KOPT-K1 (cell line): ENCODE results near the gene PEMT.

Source experiments
- H3K27ac ChIP-seq: fragments of 200-600 bp; sonication (generic); 2 replicates; pipeline ENCODE4 v1.5.1; 2016; ENCODE audit warnings: antibody characterized with exemption, mild to moderate bottlenecking, low read depth, low read length; ENCODE audit not compliant: poor library complexity, severe bottlenecking
- H3K36me3 ChIP-seq: fragments of 200-600 bp; sonication (generic); 2 replicates; pipeline ENCODE4 v1.5.1; 2017; ENCODE audit warnings: antibody characterized with exemption, mild to moderate bottlenecking, low read length, moderate library complexity; ENCODE audit not compliant: insufficient read depth
- H3K9me3 ChIP-seq: fragments of 200-600 bp; sonication (generic); 2 replicates; pipeline ENCODE4 v1.5.1; 2017; ENCODE audit warnings: antibody characterized with exemption, low read length, mild to moderate bottlenecking; ENCODE audit not compliant: insufficient read depth, poor library complexity, severe bottlenecking

Gene PEMT

DNA sequence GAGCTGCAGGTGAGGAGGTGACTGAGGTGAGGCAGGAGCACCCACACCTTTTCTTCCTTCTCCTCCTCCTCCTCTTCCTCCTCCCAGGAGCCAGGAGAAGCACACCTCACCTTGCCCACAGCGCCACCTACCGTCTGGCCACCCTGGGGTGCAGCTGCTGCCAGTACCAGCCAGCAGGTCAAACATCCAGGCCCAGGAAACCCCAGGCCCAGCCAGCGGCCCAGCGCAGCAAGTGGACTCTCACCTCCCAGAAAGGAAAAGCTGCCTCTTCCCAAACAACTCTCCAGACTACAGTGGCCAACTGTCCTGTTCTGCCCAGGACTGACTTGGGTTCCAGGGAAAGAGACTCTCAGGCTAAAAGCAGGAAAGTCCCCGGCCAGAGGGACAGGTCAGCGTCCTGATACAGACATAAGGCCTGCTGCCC lies 22.7 kb downstream of the PEMT start:
- Histone ChIP-seq H3K27ac (no peak overlapping the region), H3K9me3 (no peaks in the 10 kb centered on the region), H3K36me3 (no peaks in the 10 kb centered on the region)

DNA sequence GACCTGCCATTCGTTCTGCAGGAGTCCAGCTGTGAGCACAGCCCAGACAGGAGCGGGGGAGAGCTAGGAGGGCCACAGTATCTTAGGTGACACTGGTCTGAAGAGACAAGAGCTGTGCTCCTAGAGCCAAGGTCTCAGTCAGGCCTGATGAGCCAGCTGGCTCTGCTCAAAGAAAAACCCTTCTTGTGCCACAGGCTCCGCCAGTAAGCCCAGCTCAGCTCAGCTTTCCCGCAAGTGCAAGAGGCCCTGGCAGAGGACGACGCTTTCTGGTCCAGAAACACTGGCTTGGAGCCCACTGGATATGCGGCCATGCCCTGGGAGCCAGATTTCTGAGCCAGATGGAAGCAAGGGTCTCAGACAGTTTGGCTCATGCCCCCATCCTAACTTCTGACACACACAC lies 23.9 kb downstream of the PEMT start:
- Histone ChIP-seq H3K9me3 (no peaks in the 10 kb centered on the region), H3K36me3 (no peaks in the 10 kb centered on the region), H3K27ac (no peak overlapping the region)

DNA sequence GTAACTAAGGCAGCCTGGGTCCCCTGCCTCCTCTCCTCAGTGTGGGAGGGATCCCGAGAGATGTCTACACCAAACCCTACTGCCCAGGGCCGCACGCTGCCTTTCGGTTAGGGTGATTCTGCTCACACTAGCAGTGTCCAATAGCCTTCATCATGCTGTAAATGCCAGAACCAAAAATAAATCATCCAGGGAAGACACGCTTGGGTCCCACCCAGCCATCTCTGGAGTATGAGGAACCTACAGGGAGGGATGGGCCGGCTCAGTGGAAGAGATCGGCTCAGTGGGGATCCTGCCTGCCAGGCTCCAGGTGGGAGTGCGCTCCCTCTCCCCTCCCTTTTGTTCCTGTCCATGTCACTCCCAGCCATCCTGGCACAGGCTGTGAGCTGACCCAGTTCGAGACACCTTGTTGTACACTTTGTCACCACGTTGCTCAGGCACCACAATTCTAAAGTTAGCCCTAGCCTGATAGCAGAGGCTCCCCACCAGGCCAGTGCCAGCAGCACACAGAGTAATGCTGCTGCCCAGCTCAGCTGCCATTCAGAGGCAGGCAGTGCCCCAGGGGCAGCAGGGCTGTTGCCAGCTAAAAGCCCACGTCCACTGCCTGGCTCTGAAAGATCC lies 24.5 kb downstream of the PEMT start:
- Histone ChIP-seq H3K36me3 (no peaks in the 10 kb centered on the region), H3K27ac (no peak overlapping the region), H3K9me3 (no peaks in the 10 kb centered on the region)

DNA sequence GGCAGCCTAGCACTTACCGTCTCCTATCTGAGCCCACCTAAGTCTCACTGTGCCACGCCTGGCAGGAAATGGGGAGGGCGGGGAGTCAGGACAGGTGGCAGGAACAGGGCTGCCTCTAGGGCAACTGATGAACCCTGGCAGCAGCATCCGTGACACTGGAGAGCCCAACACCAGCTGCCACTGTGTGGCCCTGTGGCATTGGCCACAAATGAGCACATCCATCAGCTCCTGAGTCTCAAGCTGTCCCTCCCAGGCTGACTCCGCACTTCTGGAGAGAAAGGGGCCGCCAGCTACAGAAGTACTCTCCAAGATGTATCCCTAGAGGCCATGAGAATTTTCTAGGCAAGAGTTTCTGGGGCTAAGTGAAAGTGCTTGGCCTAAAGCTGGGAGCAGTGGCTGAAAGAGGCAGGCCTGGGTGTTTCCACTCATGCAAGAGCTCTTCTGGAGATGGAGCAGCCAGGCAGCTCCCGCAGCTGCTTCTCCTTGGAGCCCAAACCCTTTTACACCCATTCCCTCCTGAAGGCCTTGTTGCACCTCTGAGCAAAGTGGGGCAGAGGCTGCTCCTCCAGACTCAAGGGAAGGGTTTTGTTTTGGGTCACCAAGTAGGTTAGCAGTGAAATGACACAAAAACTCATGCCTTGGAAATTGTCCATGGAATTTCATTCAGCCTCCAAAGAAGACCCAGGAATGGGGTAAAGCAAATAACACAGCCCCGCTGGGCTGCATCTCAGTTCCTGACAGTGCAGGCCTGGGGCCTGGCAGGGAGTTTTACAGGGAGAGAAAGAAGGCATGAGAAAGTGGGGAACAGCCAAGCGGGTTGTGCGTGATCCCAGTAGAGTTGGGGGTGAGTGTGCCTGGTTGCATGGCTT lies 25.8 kb downstream of the PEMT start:
- Histone ChIP-seq H3K36me3 (no peaks in the 10 kb centered on the region), H3K9me3 (no peaks in the 10 kb centered on the region), H3K27ac (no peak overlapping the region)

DNA sequence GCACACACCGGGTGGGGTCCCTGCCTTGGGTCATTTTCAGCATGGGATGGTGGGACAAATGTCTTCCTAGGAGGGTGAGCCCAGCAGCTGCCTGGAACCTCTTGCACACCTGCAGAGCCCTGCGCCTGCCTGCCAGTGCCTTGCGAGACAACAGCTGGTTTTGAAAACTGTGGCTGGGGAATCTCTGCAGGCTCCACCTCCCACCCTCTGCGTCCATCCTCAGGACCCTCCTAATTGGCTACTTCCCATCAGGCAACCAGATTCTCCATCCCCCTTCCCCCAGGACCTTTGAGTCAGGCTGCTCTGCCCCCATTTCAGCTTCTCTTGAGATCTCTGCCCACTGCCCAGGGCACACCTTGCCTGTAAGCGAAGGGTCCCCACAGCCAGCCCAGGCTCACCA lies 26.6 kb downstream of the PEMT start:
- H3K27ac ChIP-seq, result no peak overlapping the region
- H3K36me3 ChIP-seq, result no peaks in the 10 kb centered on the region
- H3K9me3 ChIP-seq, result no peaks in the 10 kb centered on the region

DNA sequence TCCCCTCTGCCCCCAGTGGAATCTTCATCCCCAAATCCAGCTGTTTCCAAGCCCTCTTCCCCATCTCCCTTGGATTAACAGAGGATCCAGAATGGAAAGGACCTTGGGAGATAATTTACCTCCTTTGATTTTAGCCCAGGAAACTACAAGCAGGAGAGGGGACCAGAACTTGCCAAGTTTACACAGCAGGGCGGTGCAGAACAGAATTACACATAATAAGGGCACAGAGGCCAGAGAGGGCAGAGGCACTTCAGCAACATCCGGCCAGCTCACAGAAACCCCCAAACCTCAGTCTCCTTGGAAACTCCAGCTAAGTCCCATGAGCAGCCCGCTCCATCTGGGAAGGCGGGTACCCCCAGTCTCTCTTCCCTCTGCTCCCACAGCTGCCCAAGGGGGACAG lies 27.2 kb downstream of the PEMT start:
- Histone ChIP-seq H3K9me3 (no peaks in the 10 kb centered on the region), H3K36me3 (no peaks in the 10 kb centered on the region), H3K27ac (no peak overlapping the region)

DNA sequence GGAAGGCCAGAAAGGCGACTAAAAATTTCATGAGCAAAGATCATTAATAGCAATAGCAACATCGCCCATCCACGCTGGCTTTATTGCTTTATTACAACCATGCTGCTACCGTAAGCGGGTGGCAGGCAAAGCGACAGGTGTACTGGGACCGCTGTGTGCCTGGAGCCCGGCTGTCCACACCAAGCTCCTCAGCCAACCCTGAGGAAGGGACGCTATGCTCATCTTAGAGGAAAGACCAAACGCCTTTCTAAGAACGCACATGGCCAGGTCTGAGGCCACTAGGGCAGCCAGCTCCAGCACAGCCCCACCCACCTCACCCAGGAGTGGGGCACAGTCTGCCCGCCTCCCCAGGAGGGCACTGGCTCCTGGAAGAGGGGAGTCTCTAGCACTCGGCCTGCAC lies 28.0 kb downstream of the PEMT start:
- Histone ChIP-seq H3K9me3 (no peaks in the 10 kb centered on the region), H3K36me3 (no peaks in the 10 kb centered on the region), H3K27ac (no peak overlapping the region)

DNA sequence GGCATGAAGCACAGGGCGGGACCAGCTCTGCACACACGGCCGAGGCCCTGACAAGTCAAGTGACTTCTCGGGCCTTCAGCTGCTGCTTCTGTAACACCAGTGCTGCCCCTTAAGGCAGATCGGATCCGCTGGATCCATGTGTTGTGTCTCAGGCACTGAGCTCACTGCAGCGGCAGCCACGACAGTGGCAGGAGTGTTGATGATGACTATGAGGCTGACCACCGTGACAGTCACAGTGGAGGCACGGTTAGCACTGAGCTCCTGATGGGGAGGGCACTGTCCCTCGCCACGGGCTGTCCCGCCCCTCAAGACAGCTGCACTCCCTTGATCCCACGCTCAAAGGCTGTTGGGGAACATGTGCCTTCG lies 29.4 kb downstream of the PEMT start:
- Histone ChIP-seq H3K27ac (no peak overlapping the region), H3K9me3 (no peaks in the 10 kb centered on the region), H3K36me3 (no peaks in the 10 kb centered on the region)

DNA sequence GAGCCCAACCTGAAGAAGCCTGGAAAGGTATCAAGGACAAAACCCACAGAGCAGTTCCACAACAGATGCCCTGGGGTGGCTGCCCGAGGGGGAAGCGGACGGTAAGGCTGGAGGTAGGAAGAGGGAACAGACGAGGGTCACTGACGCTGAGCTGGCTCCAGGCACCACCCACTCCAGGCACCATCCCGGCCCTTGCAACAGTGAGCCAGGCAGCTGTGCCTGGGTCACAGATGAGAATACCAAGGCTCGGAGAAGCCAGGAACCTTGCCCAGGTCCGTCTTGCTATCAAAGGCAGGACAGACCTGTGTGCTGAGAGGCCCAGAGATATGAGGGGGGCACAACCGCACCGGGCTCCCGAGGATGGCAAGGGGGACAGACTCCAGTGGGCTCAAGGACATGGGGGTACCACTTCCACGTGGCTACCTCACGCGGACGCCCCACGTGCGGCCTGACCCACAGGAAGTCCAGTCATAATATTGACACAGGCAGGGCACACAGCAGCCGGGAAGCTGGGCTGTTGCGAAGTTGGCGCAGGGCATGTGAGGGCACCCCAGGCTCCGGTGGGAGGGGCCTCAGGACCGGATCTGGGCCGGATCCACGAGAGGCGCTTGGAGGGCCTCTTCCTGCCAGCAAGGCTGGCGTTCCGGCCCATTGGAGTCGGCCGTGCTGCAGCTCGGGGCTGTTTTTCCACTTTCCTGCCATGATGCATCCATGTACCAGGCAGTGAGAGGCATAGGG lies 29.9 kb downstream of the PEMT start:
- H3K27ac ChIP-seq, result no peak overlapping the region
- no peaks in the 10 kb centered on the region for H3K9me3 ChIP-seq
- H3K36me3 ChIP-seq, result no peaks in the 10 kb centered on the region

DNA sequence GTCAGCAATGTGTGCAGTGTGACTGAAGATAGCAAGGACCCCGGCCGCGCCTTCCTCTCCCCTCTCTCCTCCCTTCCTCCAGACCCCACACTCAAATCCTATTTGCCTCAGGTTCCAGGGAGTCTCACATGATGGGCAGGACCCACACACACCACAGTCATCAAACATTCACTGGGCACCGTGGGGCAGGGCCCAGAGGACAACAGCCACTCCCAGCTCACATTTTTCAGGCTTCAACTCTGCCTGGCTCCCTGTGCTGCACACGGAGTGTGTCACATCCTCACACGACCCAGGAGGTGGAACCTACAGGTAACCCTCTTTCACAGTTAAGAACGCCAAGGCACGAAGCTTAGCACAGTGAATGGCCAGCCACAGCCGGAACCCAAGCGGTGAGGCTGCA lies 30.5 kb downstream of the PEMT start:
- Histone ChIP-seq H3K36me3 (no peaks in the 10 kb centered on the region), H3K9me3 (no peaks in the 10 kb centered on the region), H3K27ac (no peak overlapping the region)

DNA sequence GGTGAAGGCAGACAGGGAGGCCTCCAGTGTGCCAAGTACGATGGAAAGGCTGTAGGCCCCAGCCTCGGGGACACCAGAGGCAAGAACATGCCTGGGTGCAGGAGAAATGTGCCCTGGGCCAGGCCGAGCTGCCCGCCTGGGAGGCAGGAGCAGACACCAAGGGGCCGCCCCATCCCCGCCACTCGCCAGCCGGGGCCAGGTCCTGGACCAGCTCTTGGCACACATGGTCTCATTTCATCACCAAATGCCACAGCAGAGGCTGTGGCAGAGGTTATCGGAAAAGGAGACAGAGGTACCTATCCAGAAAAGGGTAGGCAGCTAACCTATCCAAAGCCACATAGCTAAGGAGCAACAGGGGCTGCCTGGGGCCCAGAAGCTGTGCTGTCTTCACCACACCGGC lies 31.3 kb downstream of the PEMT start:
- Histone ChIP-seq H3K27ac (no peak overlapping the region), H3K36me3 (no peaks in the 10 kb centered on the region), H3K9me3 (no peaks in the 10 kb centered on the region)

DNA sequence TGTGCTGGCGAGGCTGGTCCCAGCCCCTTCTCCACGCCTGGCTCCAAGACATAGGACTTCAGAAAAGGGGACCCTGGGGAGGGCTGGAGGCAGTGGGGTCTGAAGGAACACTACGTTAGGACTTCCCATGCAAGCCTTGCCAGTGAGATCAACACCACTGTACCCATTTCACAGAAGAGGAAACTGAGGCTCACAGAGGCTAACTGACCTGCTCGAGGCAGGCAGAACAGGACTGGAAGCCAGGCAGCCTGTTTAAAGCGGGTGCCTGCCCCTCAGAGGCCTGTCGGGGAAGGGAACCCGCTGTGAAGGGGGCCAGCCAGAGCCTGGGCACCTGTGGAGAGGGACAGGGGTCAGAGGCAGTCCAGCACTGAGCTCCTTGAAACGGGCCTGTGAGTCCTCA lies 32.3 kb downstream of the PEMT start:
- Histone ChIP-seq H3K27ac (no peak overlapping the region), H3K36me3 (no peaks in the 10 kb centered on the region), H3K9me3 (no peaks in the 10 kb centered on the region)

DNA sequence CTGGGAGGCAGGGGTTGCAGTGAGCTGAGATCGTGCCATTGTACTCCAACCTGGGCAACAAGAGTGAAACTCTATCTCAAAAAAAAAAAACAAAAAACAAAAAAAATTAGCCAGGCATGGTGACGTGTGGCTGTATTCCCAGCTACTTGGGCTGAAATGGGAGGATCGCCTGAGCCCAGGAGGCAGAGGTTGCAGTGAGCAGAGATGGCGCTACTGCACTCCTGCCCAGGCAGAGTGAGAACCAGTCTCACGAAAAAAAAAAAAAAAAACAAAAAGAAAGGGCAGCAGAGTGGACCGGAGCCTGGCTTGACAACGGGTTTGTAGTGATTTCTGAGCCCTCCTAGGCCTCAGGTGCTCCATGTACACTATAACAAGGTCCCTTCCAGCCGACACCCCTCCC lies 33.1 kb downstream of the PEMT start:
- no peaks in the 10 kb centered on the region for H3K9me3 ChIP-seq
- no peak overlapping the region for H3K27ac ChIP-seq
- no peaks in the 10 kb centered on the region for H3K36me3 ChIP-seq

DNA sequence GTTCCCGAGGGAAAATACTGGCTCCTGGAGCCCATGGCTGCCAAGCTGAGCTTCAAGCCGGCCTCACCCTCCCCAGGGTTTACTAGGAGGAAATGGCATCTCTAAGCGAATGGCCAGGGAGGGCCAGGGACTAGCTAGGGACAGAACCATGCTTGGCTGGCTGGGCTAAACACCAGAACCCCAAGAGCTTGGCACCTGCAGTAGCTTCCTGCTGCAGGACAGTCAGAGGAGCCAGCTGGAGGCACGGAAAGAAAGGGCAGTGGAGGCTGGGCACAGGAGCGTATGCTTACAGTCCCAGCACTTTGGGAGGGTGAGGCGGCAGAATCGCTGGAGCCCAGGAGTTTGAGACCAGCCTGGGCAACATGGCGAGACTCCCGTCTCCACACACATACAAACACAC lies 33.7 kb downstream of the PEMT start:
- H3K27ac ChIP-seq, result no peak overlapping the region
- no peaks in the 10 kb centered on the region for H3K9me3 ChIP-seq
- H3K36me3 ChIP-seq, result no peaks in the 10 kb centered on the region

DNA sequence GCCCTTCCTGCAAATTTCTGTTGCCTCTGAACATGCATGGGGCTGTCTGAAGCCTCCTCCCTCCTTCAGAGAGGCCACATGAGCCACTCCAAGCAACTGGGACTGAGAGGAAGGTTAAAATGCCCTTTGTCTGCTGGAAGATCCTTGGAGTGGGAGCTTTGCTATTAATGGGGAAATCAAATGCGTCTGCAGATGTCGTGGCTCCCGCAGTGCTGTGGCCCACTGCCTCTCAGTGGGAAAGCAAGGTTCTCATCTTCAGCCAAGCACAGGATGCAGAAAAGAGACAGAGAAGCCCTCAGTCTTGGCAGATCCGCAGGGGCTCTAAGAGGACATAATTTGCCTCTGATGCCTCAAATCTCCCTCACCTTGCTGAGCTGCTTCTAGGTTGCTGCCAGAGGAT lies 34.8 kb downstream of the PEMT start:
- Histone ChIP-seq H3K9me3 (no peaks in the 10 kb centered on the region), H3K36me3 (no peaks in the 10 kb centered on the region), H3K27ac (no peak overlapping the region)
